ENCODE measurements around the gene HAT1.

Gene HAT1

DNA sequence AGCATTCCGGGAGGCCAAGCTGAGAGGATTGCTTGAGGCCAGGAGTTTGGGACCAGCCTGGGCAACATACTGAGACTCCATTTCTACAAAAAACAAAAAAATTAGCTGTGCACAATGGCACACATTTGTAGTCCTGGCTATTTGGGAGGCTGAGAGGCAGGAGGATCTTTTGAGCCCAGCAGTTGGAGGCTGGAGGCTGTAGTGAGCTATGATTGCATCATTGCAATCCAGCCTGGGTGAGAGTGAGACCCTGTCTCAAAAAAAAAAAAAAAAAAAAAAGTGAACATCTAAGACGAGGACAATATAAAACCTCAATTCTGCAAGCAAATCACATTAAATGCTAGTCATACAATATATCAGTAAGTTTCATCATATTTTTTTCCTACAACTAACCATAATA, 2.8 kb upstream of the HAT1 start:
- Histone ChIP-seq H3K4me3 (no peak overlapping the region), H3K27ac (no peak overlapping the region), H3K27me3 (no peaks in the 10 kb centered on the region), H3K4me2 (no peak overlapping the region), H4K20me1 (peaks cover 14% of the 10 kb centered on the region; the same call in 1 of the 2 replicates), H3K36me3 (no peaks in the 10 kb centered on the region), H3K4me1 (peaks cover 23% of the 10 kb centered on the region), H3K9ac (no peak overlapping the region), H3K9me3 (no peaks in the 10 kb centered on the region)
- no peak for TF ChIP-seq Cebpa-rat (IDR thresholded peaks at IDR 0.05)

DNA sequence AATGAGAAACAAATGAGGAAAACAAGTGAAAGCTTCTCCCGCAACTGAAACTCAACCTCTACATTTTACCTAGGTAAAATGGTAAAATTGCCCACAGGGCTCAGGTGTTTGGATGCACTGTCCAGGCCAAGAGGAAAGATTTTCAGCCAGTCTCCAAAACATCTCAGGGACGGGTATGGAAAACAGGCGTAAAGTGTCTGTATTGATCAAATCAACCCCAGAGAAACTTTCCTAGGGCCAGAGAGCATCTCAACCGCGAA, 361 bp upstream of the HAT1 start:
- Histone ChIP-seq H3K9me3 (no peaks in the 10 kb centered on the region), H3K36me3 (peaks cover 14% of the 10 kb centered on the region), H3K4me3 (peak overlapping the region; percentile 89), H3K27ac (peak overlapping the region; percentile 44; the same call in 1 of the 2 replicates), H4K20me1 (peaks cover 21% of the 10 kb centered on the region), H3K27me3 (no peaks in the 10 kb centered on the region), H3K4me1 (peaks cover 27% of the 10 kb centered on the region), H3K9ac (peak overlapping the region; percentile 90; the same call in 1 of the 2 replicates), H3K4me2 (peak overlapping the region; percentile 71)
- no peak for TF ChIP-seq Cebpa-rat (IDR thresholded peaks at IDR 0.05)

- peaks cover 26% of the 10 kb centered on the region for H4K20me1 ChIP-seq
- H3K4me1 ChIP-seq = peaks cover 27% of the 10 kb centered on the region
- 0 out of 2 replicates have a peak, but pooled peaks cover 3% of the 10 kb centered on the region for H3K9me3 ChIP-seq
- no peaks in the 10 kb centered on the region for H3K27me3 ChIP-seq
- H3K36me3 ChIP-seq = peaks cover 27% of the 10 kb centered on the region
- peak overlapping the region; percentile 84 for H3K27ac ChIP-seq
- TF ChIP-seq Cebpa-rat (IDR thresholded peaks at IDR 0.05) = no peak
- peak overlapping the region; percentile 90 for H3K9ac ChIP-seq
- peak overlapping the region; percentile 94 for H3K4me2 ChIP-seq
- peak overlapping the region; percentile 89 for H3K4me3 ChIP-seq
Observed at GRCh38 chr2:171923206-171923605, 945 bp downstream of the HAT1 start.

GRCh38 chr2:171924170-171924942, 2.1 kb downstream of the HAT1 start:
- TF ChIP-seq Cebpa-rat (IDR thresholded peaks at IDR 0.05) = no peak
- Histone ChIP-seq H3K27me3 (no peaks in the 10 kb centered on the region), H3K9ac (peak overlapping the region; percentile 90), H4K20me1 (peaks cover 38% of the 10 kb centered on the region), H3K9me3 (peaks cover 8% of the 10 kb centered on the region; the same call in 1 of the 2 replicates), H3K4me2 (peak overlapping the region; percentile 94), H3K4me3 (peak overlapping the region; percentile 89; the same call in 1 of the 2 replicates), H3K36me3 (peaks cover 39% of the 10 kb centered on the region), H3K27ac (no peak overlapping the region), H3K4me1 (peaks cover 27% of the 10 kb centered on the region)

GRCh38 chr2:171930385-171930784, 8.1 kb downstream of the HAT1 start:
- Histone ChIP-seq H4K20me1 (peaks cover 57% of the 10 kb centered on the region), H3K4me3 (no peak overlapping the region), H3K9ac (no peak overlapping the region), H3K27me3 (no peaks in the 10 kb centered on the region), H3K36me3 (peaks cover 94% of the 10 kb centered on the region), H3K4me1 (no peaks in the 10 kb centered on the region), H3K4me2 (no peak overlapping the region), H3K9me3 (peaks cover 27% of the 10 kb centered on the region), H3K27ac (no peak overlapping the region)
- TF ChIP-seq Cebpa-rat (IDR thresholded peaks at IDR 0.05) = no peak

DNA sequence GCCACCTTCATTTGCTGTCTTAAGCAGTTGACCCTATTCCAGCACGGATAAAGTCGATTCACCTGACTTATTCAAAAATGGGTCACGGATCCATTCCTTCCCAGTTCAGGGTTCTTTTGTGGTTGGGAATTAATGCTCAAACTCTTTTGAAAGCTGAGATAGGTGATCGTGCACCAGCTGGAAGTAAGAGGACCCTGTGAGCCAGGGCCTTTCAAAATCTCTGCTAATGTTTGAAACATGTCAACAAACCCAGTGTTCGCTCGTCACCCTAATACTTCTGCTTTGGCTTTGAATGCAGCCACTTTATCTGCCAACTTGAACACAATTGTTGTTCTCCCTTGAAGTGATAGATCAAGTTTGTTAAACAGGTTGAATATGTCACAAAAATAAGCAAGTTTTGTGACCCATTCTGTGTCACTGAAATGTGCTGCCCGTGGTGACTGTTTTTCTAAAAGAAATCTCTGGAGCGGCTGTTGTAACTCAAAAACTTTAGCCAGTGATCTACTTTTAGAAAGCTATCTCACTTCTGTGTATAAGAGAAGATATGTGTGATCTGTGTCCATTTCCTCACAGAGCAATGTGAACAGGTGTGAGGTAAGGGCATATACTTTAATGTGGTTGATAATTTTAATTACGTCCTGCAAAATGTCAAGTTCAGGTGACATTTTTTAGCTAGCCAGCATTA, 16.9 kb downstream of the HAT1 start:
- Histone ChIP-seq H3K27ac (no peak overlapping the region), H4K20me1 (peaks cover 83% of the 10 kb centered on the region), H3K9me3 (peaks cover 18% of the 10 kb centered on the region), H3K9ac (no peak overlapping the region), H3K4me1 (no peaks in the 10 kb centered on the region), H3K4me2 (no peak overlapping the region), H3K4me3 (no peak overlapping the region), H3K27me3 (no peaks in the 10 kb centered on the region), H3K36me3 (peaks cover 57% of the 10 kb centered on the region)
- no peak for TF ChIP-seq Cebpa-rat (IDR thresholded peaks at IDR 0.05)

DNA sequence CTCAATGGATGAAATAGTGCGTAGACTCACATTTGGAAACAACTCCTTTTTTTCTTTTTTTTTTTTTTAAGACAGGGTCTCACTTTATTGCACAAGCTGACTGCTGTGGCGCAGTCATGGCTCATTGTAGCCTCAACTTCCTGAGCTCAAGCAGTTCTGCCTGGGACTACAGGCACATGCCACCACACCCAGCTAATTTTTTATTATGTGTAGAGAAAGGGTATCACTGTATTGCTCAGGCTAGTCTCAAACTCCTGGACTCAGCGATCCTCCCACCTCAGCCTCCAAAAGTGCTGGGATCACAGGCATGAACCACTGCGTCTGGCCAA, 17.4 kb downstream of the HAT1 start:
- no peaks in the 10 kb centered on the region for H3K4me1 ChIP-seq
- no peaks in the 10 kb centered on the region for H3K27me3 ChIP-seq
- H3K9me3 ChIP-seq = peaks cover 18% of the 10 kb centered on the region
- peaks cover 88% of the 10 kb centered on the region for H4K20me1 ChIP-seq
- no peak overlapping the region for H3K9ac ChIP-seq
- TF ChIP-seq Cebpa-rat (IDR thresholded peaks at IDR 0.05) = no peak
- no peak overlapping the region for H3K4me3 ChIP-seq
- peaks cover 52% of the 10 kb centered on the region for H3K36me3 ChIP-seq
- no peak overlapping the region for H3K4me2 ChIP-seq
- no peak overlapping the region for H3K27ac ChIP-seq

DNA sequence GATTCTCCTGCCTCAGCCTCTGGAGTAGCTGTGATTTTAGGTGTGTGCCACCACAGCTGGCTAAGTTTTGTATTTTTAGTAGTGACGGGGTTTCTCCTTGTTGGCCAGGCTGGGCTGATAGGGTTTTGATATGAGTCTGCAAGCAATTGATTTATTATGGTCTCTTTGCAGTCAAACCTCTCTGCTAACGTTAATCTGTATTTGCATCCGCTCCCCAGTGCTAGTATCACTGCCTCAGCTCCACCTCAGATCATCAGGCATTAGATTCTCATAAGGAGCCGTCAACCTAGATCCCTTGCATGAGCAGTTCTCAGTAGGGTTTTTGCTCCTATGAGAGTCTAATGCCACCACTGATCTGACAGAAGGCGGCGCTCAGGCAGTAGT, 19.0 kb downstream of the HAT1 start:
- peaks cover 92% of the 10 kb centered on the region for H4K20me1 ChIP-seq
- H3K9me3 ChIP-seq = peaks cover 18% of the 10 kb centered on the region
- no peaks in the 10 kb centered on the region for H3K27me3 ChIP-seq
- H3K36me3 ChIP-seq = peaks cover 47% of the 10 kb centered on the region
- no peaks in the 10 kb centered on the region for H3K4me1 ChIP-seq
- H3K4me3 ChIP-seq = no peak overlapping the region
- H3K9ac ChIP-seq = no peak overlapping the region
- H3K27ac ChIP-seq = no peak overlapping the region
- no peak for TF ChIP-seq Cebpa-rat (IDR thresholded peaks at IDR 0.05)
- H3K4me2 ChIP-seq = no peak overlapping the region

- no peak overlapping the region for H3K4me3 ChIP-seq
- no peak overlapping the region for H3K27ac ChIP-seq
- H3K9me3 ChIP-seq = peaks cover 18% of the 10 kb centered on the region
- peaks cover 46% of the 10 kb centered on the region for H3K36me3 ChIP-seq
- no peaks in the 10 kb centered on the region for H3K27me3 ChIP-seq
- H3K9ac ChIP-seq = no peak overlapping the region
- peaks cover 77% of the 10 kb centered on the region for H4K20me1 ChIP-seq
- no peak for TF ChIP-seq Cebpa-rat (IDR thresholded peaks at IDR 0.05)
- no peaks in the 10 kb centered on the region for H3K4me1 ChIP-seq
- H3K4me2 ChIP-seq = no peak overlapping the region
Observed at GRCh38 chr2:171943869-171944268, 21.6 kb downstream of the HAT1 start.

- Histone ChIP-seq H3K27ac (no peak overlapping the region), H3K27me3 (no peaks in the 10 kb centered on the region), H3K4me1 (no peaks in the 10 kb centered on the region), H3K9ac (no peak overlapping the region), H3K9me3 (no peaks in the 10 kb centered on the region), H3K36me3 (peaks cover 82% of the 10 kb centered on the region), H4K20me1 (peaks cover 45% of the 10 kb centered on the region), H3K4me3 (no peak overlapping the region), H3K4me2 (no peak overlapping the region)
- TF ChIP-seq Cebpa-rat (IDR thresholded peaks at IDR 0.05) = no peak
Observed at GRCh38 chr2:171952276-171952675, 30.0 kb downstream of the HAT1 start.
